Liver (tissue), 9 donors: Measurements from ENCODE around the gene AHSG. TPM values are rescaled to one million over a fixed set of nuclear protein-coding genes. Genes with fewer than 3 reads are reported as not detected.

Source experiments
- DNase-seq: peaks from one replicate; pipeline ENCODE4 v3.0.0-alpha.2; 2017; ENCODE audit warnings: low spot score
- H3K27ac ChIP-seq, 2 donors: one replicate each; pipeline ENCODE4 v1.7.0; 2013; ENCODE audit warnings: inconsistent platforms in 2 of 2, low read length in 2 of 2, control low read depth in 1 of 2, low read depth in 1 of 2, mild to moderate bottlenecking in 1 of 2
- H3K27me3 ChIP-seq, 4 donors: one replicate each; pipeline versions ENCODE4 v1.6.1 to v1.7.0; 2013; ENCODE audit warnings: low read length in 3 of 4, inconsistent platforms in 1 of 4, mild to moderate bottlenecking in 1 of 4, moderate library complexity in 1 of 4; ENCODE audit not compliant: control insufficient read depth in 4 of 4, insufficient read depth in 4 of 4
- H3K36me3 ChIP-seq, 4 donors: one replicate each; pipeline versions ENCODE4 v1.6.1 to v1.7.0; 2013; ENCODE audit warnings: low read length in 3 of 4, mild to moderate bottlenecking in 3 of 4, low read depth in 1 of 4, moderate library complexity in 1 of 4; ENCODE audit not compliant: control insufficient read depth in 4 of 4, insufficient read depth in 3 of 4
- H3K4me1 ChIP-seq, 4 donors: one replicate each; pipeline versions ENCODE4 v1.6.1 to v1.7.0; 2013; ENCODE audit warnings: low read length in 3 of 4, mild to moderate bottlenecking in 3 of 4, moderate library complexity in 1 of 4; ENCODE audit not compliant: control insufficient read depth in 4 of 4, insufficient read depth in 4 of 4
- H3K4me3 ChIP-seq, 3 donors: one replicate each; pipeline versions ENCODE4 v1.6.1 to v1.7.0; 2013; ENCODE audit warnings: low read length in 3 of 3, control low read depth in 1 of 3, low read depth in 1 of 3, mild to moderate bottlenecking in 1 of 3
- H3K9ac ChIP-seq, 2 donors: one replicate each; pipeline ENCODE4 v1.7.0; 2013; ENCODE audit warnings: low read length in 2 of 2, mild to moderate bottlenecking in 2 of 2, moderate library complexity in 2 of 2, control low read depth in 1 of 2, low read depth in 1 of 2
- H3K9me3 ChIP-seq, 4 donors: one replicate each; pipeline versions ENCODE4 v1.6.1 to v1.7.0; 2013; ENCODE audit warnings: low read length in 3 of 4; ENCODE audit not compliant: control insufficient read depth in 4 of 4
- EGR1 ChIP-seq, 2 donors: IDR thresholded peaks; 2 replicates each; pipeline ENCODE4 v1.6.1; 2016 to 2018; ENCODE audit warnings: antibody characterized with exemption in 2 of 2, low read depth in 2 of 2
- FOXA1 ChIP-seq: IDR thresholded peaks from 2 replicates; pipeline ENCODE4 v1.6.1; 2016; ENCODE audit warnings: antibody characterized with exemption
- FOXA2 ChIP-seq: IDR thresholded peaks from 2 replicates; pipeline ENCODE4 v1.6.1; 2016; ENCODE audit warnings: antibody characterized with exemption
- GABPA ChIP-seq, 2 donors: IDR thresholded peaks in 1 of 2; conservative IDR thresholded peaks in 1 of 2; 2 replicates each; pipeline ENCODE4 v1.6.1; 2016; ENCODE audit warnings: antibody characterized with exemption in 2 of 2, mild to moderate bottlenecking in 1 of 2, moderate library complexity in 1 of 2
- HNF4A ChIP-seq, 2 donors: conservative IDR thresholded peaks; 2 replicates each; pipeline ENCODE4 v1.6.1; 2016; ENCODE audit warnings: antibody characterized with exemption in 2 of 2, mild to moderate bottlenecking in 2 of 2
- HNF4G ChIP-seq: IDR thresholded peaks from 2 replicates; pipeline ENCODE4 v1.6.1; 2016; ENCODE audit warnings: antibody characterized with exemption
- JUND ChIP-seq, 2 donors: IDR thresholded peaks; 2 replicates each; pipeline ENCODE4 v1.6.1; 2016; ENCODE audit warnings: antibody characterized with exemption in 2 of 2
- NR2F2 ChIP-seq: IDR thresholded peaks from 2 replicates; pipeline ENCODE4 v1.6.1; 2016; ENCODE audit warnings: antibody characterized with exemption
- RAD21 ChIP-seq, 2 donors: IDR thresholded peaks; 2 replicates each; pipeline ENCODE4 v1.6.1; 2016; ENCODE audit warnings: antibody characterized with exemption in 2 of 2, mild to moderate bottlenecking in 2 of 2
- REST ChIP-seq: IDR thresholded peaks from 2 replicates; pipeline ENCODE4 v1.6.1; 2016; ENCODE audit warnings: antibody characterized with exemption, mild to moderate bottlenecking
- RXRA ChIP-seq, 2 donors: IDR thresholded peaks; 2 replicates each; pipeline ENCODE4 v1.6.1; 2017 to 2018; ENCODE audit warnings: antibody characterized with exemption in 2 of 2, mild to moderate bottlenecking in 1 of 2
- SP1 ChIP-seq: IDR thresholded peaks from 2 replicates; pipeline ENCODE4 v1.6.1; 2018; ENCODE audit warnings: antibody characterized with exemption, mild to moderate bottlenecking
- TAF1 ChIP-seq: conservative IDR thresholded peaks from 2 replicates; pipeline ENCODE4 v1.6.1; 2016; ENCODE audit warnings: antibody characterized with exemption, mild to moderate bottlenecking
- YY1 ChIP-seq: IDR thresholded peaks from 2 replicates; pipeline ENCODE4 v1.6.1; 2016; ENCODE audit warnings: antibody characterized with exemption, mild to moderate bottlenecking
- WGBS: extraction: QIAGEN DNeasy Blood & Tissue Kit; methylation state at CpG from one replicate; pipeline ENCODE4 v1.1.7; 2013; 5-methylcytosine and 5-hydroxymethylcytosine counted together
- polyA plus RNA-seq, 2 donors: library from polyadenylated mRNA; stranded (reverse) in 1 of 2; unstranded in 1 of 2; fragments of 200-250 nt in 1 of 2; fragments of >200 nt in 1 of 2; fragmentation: Nextera tagmentation in 1 of 2; extraction: Ambion mirVana in 1 of 2; gene quantifications; one replicate each; pipeline versions ENCODE4 v1.2.1 to v1.2.3, GENCODE V29; 2013 to 2015
- total RNA-seq, 2 donors: library from RNA; depleted of rRNA; stranded (reverse); fragments of >200 nt; gene quantifications; one replicate each; pipeline ENCODE4 v1.2.3, GENCODE V29; 2014
- TF ChIP-seq, protein P1 (sequence below): IDR thresholded peaks from 2 replicates; pipeline ENCODE4 v1.6.1; 2016; ENCODE audit warnings: antibody characterized with exemption
- TF ChIP-seq, protein P2 (sequence below): IDR thresholded peaks from 2 replicates; pipeline ENCODE4 v1.6.1; 2016; ENCODE audit warnings: antibody characterized with exemption
- TF ChIP-seq, protein P3 (sequence below): fragments of 150-350 bp; IDR thresholded peaks from 2 replicates; pipeline ENCODE4 v1.5.1; 2017; ENCODE audit warnings: improper control_type of control experiment, low read depth, low read length; ENCODE audit not compliant: missing input control
- TF ChIP-seq, protein P4 (sequence below): IDR thresholded peaks from 2 replicates; pipeline ENCODE4 v1.6.1; 2016; ENCODE audit warnings: antibody characterized with exemption
- donor health status: healthy.
- donor health status: healthy.
- donor health status: healthy.
- donor health status: healthy.
- donor health status: healthy.

AHSG gene
- total and polyA plus RNA-seq, 4 donors, result 965 to 4,470 (median 2,050) TPM

DNA sequence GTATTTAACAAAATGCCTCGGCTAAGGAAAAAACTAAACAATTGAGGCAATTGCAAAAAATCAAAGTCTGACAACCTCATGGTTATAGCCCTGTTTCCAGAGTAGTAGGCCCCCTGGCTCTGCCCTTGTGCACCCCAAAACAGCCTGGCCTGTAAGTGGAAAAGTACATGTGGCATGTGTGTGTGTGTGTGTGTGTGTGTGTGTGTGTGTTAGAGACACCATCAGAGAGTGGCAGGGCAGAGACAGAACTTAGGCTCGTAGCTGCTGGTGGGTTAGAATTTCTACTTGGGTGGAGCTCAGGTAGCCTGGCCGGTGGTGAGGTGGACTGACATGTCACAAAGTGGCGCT lies 14.1 kb upstream of the AHSG start (continued):
- TF ChIP-seq REST (no peak), YY1 (no peak), RAD21 (IDR thresholded peaks at IDR 0.05) (no peak), NR2F2 (no peak), FOXA1 (no peak), EGR1 (IDR thresholded peaks at IDR 0.05; ENCODE audit: low read depth in 2 of 2) (no peak)

DNA sequence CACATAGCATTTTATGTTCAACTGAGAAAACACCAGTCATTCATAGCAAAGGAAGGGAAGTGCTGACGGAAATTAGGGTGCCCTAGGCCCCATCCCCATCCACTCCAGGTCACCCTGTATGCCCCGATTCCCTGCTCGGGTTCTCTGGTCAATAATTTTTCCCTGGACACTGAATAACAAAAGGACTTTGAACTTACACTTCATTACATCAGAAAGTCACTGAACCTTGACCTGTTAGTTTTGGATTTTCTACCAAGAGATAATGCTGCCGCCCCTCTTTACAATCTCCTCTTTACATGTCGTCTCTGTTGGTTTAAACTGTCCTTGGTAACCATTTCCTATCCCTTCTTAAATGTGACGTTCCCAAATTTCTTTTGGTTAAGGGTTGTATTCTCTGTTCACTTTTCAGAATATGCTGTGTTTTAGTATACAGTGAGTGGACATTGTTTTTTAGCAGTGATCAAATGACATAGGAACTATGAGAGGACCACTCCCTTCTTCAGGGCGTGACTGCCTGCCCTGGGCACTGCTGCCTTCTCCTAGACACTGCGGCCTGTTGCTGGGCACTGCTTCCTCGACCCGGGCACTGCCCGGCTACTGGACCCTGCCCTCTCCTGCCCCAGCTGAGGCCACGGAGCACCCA lies 13.6 kb upstream of the AHSG start:
- Histone ChIP-seq H3K27ac (peak overlapping the region; percentile 78 to 84), H3K9me3 (no peaks in the 10 kb centered on the region), H3K4me1 (peaks cover 16 to 71% (median 52%) of the 10 kb centered on the region in 4 donors), H3K9ac (peak overlapping the region in 1 of 2 donors; percentile 16), H3K4me3 (peak overlapping the region in 1 of 3 donors; percentile 15), H3K36me3 (no peaks in the 10 kb centered on the region), H3K27me3 (no peaks in the 10 kb centered on the region)
- 31% methylated on average over 12 of the region's 12 CpGs for WGBS
- no peak for DNase-seq
- TF ChIP-seq RXRA (IDR thresholded peaks at IDR 0.05) (peak; percentile 79 to 86), TAF1 (no peak), HNF4G (peak; percentile 87), HNF4A (conservative IDR thresholded peaks at IDR 0.05) (peak; percentile 86 to 95), EGR1 (IDR thresholded peaks at IDR 0.05; ENCODE audit: low read depth in 2 of 2) (no peak), SP1 (peak; percentile 95), RAD21 (IDR thresholded peaks at IDR 0.05) (peak in 1 of 2 donors; percentile 24), FOXA1 (no peak), GABPA (IDR thresholded peaks at IDR 0.05 in 1 of 2, conservative IDR thresholded peaks at IDR 0.05 in 1 of 2) (no peak), JUND (IDR thresholded peaks at IDR 0.05) (peak; percentile 59 to 77), YY1 (peak; percentile 52), NR2F2 (peak; percentile 70), REST (peak; percentile 55), FOXA2 (no peak)
- TF ChIP-seq, protein P1, sequence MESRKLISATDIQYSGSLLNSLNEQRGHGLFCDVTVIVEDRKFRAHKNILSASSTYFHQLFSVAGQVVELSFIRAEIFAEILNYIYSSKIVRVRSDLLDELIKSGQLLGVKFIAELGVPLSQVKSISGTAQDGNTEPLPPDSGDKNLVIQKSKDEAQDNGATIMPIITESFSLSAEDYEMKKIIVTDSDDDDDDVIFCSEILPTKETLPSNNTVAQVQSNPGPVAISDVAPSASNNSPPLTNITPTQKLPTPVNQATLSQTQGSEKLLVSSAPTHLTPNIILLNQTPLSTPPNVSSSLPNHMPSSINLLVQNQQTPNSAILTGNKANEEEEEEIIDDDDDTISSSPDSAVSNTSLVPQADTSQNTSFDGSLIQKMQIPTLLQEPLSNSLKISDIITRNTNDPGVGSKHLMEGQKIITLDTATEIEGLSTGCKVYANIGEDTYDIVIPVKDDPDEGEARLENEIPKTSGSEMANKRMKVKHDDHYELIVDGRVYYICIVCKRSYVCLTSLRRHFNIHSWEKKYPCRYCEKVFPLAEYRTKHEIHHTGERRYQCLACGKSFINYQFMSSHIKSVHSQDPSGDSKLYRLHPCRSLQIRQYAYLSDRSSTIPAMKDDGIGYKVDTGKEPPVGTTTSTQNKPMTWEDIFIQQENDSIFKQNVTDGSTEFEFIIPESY, result peak; percentile 39
- TF ChIP-seq, protein P2, sequence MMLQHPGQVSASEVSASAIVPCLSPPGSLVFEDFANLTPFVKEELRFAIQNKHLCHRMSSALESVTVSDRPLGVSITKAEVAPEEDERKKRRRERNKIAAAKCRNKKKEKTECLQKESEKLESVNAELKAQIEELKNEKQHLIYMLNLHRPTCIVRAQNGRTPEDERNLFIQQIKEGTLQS, result peak; percentile 70
- TF ChIP-seq, protein P3, sequence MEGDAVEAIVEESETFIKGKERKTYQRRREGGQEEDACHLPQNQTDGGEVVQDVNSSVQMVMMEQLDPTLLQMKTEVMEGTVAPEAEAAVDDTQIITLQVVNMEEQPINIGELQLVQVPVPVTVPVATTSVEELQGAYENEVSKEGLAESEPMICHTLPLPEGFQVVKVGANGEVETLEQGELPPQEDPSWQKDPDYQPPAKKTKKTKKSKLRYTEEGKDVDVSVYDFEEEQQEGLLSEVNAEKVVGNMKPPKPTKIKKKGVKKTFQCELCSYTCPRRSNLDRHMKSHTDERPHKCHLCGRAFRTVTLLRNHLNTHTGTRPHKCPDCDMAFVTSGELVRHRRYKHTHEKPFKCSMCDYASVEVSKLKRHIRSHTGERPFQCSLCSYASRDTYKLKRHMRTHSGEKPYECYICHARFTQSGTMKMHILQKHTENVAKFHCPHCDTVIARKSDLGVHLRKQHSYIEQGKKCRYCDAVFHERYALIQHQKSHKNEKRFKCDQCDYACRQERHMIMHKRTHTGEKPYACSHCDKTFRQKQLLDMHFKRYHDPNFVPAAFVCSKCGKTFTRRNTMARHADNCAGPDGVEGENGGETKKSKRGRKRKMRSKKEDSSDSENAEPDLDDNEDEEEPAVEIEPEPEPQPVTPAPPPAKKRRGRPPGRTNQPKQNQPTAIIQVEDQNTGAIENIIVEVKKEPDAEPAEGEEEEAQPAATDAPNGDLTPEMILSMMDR, result no peak
- TF ChIP-seq, protein P4, sequence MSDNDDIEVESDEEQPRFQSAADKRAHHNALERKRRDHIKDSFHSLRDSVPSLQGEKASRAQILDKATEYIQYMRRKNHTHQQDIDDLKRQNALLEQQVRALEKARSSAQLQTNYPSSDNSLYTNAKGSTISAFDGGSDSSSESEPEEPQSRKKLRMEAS, result peak; percentile 34
